B cell (primary cell): ENCODE measurements around the gene ABI3BP.

Experiments used
- EZH2 ChIP-seq: IDR thresholded peaks from 2 replicates; pipeline ENCODE4 v1.6.1; 2012; ENCODE audit warnings: borderline replicate concordance, low read depth, mild to moderate bottlenecking, moderate library complexity, low read length; ENCODE audit not compliant: insufficient read depth, poor library complexity, severe bottlenecking
- TF ChIP-seq, protein P1 (sequence below): fragments of 200-600 bp; IDR thresholded peaks from one replicate; pipeline ENCODE4 v1.8.0; 2022; ENCODE audit warnings: antibody characterized with exemption, mild to moderate bottlenecking

DNA sequence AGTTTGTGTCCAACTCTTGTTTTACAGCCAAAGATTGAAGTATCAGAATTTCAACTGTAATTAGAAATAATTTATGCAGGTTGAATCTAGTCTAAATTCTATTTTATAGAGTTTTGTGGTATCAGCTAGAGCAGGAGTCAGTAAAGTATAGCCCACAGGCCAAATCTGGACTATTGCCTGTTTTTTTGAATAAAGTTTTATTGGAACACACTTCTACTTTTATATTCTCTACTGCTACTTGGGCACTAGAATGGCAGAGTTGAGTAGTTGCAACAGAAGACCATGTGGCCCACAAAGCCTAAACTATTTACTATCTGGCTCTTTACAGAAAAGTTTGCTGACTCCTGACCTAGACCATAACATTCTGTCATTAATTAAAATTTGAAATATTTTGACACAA, 247.6 kb downstream of the ABI3BP start:
- TF ChIP-seq, protein P1, sequence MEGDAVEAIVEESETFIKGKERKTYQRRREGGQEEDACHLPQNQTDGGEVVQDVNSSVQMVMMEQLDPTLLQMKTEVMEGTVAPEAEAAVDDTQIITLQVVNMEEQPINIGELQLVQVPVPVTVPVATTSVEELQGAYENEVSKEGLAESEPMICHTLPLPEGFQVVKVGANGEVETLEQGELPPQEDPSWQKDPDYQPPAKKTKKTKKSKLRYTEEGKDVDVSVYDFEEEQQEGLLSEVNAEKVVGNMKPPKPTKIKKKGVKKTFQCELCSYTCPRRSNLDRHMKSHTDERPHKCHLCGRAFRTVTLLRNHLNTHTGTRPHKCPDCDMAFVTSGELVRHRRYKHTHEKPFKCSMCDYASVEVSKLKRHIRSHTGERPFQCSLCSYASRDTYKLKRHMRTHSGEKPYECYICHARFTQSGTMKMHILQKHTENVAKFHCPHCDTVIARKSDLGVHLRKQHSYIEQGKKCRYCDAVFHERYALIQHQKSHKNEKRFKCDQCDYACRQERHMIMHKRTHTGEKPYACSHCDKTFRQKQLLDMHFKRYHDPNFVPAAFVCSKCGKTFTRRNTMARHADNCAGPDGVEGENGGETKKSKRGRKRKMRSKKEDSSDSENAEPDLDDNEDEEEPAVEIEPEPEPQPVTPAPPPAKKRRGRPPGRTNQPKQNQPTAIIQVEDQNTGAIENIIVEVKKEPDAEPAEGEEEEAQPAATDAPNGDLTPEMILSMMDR, result no peak
- TF ChIP-seq EZH2, result no peak
